ENCODE results near the gene CRB2. TPM values are rescaled to one million over a fixed set of nuclear protein-coding genes. Genes with fewer than 3 reads are reported as not detected.

The CRB2 gene
- total RNA-seq (2014; rRNA removed; shearing (Covaris generic); ENCODE audit: low replicate concordance) = not detected in 2 replicates

- no peak for DNase-seq (ENCODE audit: low read depth)
Observed at GRCh38 chr9:123355761-123356431, at the start of gene CRB2. TSS of gene CRB2 (plus strand) at chr9:123356197. CDS start at chr9:123356261, 64 bp downstream.

GRCh38 chr9:123309611-123310010 is 46.4 kb upstream of the CRB2 start:
- in situ Hi-C loops (cut with HindIII; ENCODE audit: low pct_unique_long_range_greater_than_20kb, low sequenced_read_pairs) = no loop called here
- DNase-seq (ENCODE audit: low read depth) = no peak

More at GRCh38 chr9:123355761-123356431, at the start of gene CRB2:
- in situ Hi-C loops (cut with HindIII; ENCODE audit: low pct_unique_long_range_greater_than_20kb, low sequenced_read_pairs) = loop anchor here (10.0 kb wide), 1 partner anchor 261 kb away; no protein-coding TSS in a partner anchor

DNA sequence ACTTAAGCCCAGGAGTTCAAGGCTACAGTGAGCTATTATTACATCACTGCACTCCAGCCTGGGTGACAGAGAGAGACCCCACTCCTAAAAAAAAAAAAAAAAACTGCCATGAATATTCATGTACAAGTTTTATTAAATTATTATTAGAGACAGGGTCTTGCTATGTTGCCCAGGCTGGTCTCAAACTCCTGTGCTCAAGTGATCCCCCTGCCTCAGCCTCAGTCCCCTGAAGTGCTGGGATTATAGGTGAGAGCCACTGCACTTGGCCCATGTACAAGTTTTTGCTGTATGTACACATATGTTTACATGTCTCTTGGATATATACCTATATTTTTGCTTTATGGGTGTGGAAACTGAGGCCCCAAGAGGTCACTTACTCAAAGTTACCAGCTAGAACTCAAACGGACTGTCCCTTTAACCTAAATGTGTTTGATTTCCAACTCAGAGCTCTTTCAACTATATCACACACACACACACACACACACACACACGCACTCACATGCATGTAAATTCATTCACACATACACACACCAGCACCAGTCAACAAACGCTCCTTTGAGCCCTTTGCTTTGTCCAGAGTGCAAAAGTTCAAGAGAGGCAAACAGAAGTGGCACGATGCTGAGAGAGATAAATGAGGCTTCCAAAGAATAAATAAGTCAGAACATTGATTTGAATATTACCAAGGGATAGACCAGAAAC is 45.3 kb upstream of the CRB2 start:
- no peak for DNase-seq (ENCODE audit: low read depth)
- in situ Hi-C loops (cut with HindIII; ENCODE audit: low pct_unique_long_range_greater_than_20kb, low sequenced_read_pairs) = no loop called here

- in situ Hi-C loops (cut with HindIII; ENCODE audit: low pct_unique_long_range_greater_than_20kb, low sequenced_read_pairs) = no loop called here
- no peak for DNase-seq (ENCODE audit: low read depth)
Observed at GRCh38 chr9:123311250-123311752, 44.7 kb upstream of the CRB2 start.

- in situ Hi-C loops (cut with HindIII; ENCODE audit: low pct_unique_long_range_greater_than_20kb, low sequenced_read_pairs) = no loop called here
- no peak for DNase-seq (ENCODE audit: low read depth)
Observed at GRCh38 chr9:123312306-123312877, 43.6 kb upstream of the CRB2 start.

GRCh38 chr9:123314617-123315016 is 41.4 kb upstream of the CRB2 start:
- in situ Hi-C loops (cut with HindIII; ENCODE audit: low pct_unique_long_range_greater_than_20kb, low sequenced_read_pairs) = no loop called here

DNA sequence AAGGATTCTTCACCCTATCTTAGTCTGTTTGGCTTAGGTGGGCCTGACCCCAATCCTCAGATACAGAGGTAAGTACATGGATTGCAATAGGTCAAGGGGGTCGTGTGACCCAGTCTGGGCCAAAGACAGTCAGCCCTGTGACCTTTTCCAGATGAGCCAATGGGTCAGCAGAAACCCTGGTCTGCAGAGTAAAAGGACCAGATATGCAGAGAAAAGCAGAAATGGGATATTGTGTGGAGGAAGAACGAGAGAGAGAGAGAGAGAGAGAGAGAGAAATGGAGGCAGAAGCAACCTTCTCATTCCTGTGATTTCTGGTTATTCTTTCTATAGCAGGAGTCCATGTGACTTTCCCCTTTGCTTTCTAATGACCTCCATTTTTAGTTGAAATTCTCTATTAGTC is 40.4 kb upstream of the CRB2 start:
- no peak for DNase-seq (ENCODE audit: low read depth)

More at GRCh38 chr9:123314617-123315016, 41.4 kb upstream of the CRB2 start:
- no peak for DNase-seq (ENCODE audit: low read depth)

DNA sequence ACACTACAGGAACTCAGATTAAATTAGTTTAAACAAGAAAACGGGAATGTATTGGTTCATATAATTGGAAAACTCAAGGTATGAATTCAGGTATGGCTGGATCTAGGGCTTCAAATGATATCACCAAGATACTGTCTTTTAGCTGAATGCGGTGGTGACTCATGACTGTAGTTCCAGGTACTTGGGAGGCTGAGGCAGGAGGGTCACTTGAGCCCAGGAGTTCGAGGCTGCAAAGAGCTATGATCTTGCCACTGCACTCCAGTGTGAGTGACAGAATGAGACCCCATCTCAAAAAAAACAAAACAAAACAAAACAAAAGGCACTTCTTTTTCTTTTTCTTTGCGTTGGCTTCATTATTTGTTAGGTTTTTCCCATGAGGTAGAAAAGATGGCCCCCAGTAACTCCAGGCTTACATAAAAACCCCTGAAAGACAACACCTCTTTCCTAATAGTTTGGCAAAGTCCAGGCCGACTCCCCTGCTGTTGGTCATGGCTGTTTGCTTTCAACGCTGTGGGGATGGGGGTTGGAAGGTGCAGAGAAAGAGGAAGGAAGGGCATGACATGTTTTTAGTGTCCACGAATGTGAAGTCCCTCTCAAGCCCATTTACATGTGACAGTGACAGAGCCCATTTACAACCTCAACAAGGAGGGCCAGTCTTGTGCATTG is 39.8 kb upstream of the CRB2 start:
- no peak for DNase-seq (ENCODE audit: low read depth)
- in situ Hi-C loops (cut with HindIII; ENCODE audit: low pct_unique_long_range_greater_than_20kb, low sequenced_read_pairs) = no loop called here

More for the DNA sequence above, 40.4 kb upstream of the CRB2 start:
- in situ Hi-C loops (cut with HindIII; ENCODE audit: low pct_unique_long_range_greater_than_20kb, low sequenced_read_pairs) = no loop called here

GRCh38 chr9:123318202-123318601 is 37.8 kb upstream of the CRB2 start:
- in situ Hi-C loops (cut with HindIII; ENCODE audit: low pct_unique_long_range_greater_than_20kb, low sequenced_read_pairs) = no loop called here
- DNase-seq (ENCODE audit: low read depth) = no peak

DNA sequence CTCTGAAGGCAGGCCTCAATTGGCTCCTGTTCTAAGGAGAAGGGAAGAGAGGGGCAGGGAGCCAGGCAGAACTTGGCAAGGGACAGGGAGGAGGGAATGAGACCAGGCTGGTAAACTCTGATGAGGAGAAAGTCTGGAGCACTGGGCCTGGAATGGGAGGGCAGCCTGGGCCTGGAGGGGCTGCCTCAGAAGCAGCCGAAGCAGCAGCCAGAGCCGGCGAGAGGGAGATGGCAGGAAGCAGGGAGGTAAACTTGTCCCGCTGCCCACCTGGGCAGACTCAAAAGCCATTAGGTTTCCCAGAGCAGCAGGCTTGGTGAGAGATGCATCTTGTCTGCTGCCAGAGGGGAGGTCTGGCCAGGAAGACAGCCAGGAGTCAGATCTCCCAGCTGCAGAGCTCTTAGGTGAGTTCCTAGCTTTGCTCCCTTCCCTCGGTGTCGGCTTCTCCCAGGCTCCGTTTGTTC is 37.0 kb upstream of the CRB2 start:
- no peak for DNase-seq (ENCODE audit: low read depth)
- in situ Hi-C loops (cut with HindIII; ENCODE audit: low pct_unique_long_range_greater_than_20kb, low sequenced_read_pairs) = no loop called here

- in situ Hi-C loops (cut with HindIII; ENCODE audit: low pct_unique_long_range_greater_than_20kb, low sequenced_read_pairs) = no loop called here
- DNase-seq (ENCODE audit: low read depth) = no peak
Observed at GRCh38 chr9:123319541-123320339, 36.3 kb upstream of the CRB2 start.

DNA sequence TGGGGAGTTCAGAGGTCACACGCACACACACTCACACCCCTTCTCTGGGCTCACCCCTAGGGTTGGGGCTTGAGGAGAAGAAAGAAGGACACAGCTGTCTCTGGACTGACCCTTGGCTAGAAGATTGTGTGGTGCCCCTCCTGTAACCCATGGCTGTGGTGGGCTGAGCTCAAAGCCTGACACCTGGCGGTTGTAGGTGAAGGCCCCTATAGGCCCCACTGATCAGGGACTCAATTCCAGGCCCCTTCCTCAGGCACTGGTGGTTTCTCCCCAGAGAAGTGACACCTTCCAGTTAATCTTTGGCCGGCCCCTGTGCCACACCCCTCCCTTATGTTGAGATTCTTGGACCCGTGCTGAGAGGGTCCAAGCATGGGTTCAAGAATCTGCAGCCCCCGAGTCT is 35.2 kb upstream of the CRB2 start:
- DNase-seq (ENCODE audit: low read depth) = no peak
- in situ Hi-C loops (cut with HindIII; ENCODE audit: low pct_unique_long_range_greater_than_20kb, low sequenced_read_pairs) = no loop called here

GRCh38 chr9:123321616-123322272 is 34.3 kb upstream of the CRB2 start:
- in situ Hi-C loops (cut with HindIII; ENCODE audit: low pct_unique_long_range_greater_than_20kb, low sequenced_read_pairs) = no loop called here
- no peak for DNase-seq (ENCODE audit: low read depth)

DNA sequence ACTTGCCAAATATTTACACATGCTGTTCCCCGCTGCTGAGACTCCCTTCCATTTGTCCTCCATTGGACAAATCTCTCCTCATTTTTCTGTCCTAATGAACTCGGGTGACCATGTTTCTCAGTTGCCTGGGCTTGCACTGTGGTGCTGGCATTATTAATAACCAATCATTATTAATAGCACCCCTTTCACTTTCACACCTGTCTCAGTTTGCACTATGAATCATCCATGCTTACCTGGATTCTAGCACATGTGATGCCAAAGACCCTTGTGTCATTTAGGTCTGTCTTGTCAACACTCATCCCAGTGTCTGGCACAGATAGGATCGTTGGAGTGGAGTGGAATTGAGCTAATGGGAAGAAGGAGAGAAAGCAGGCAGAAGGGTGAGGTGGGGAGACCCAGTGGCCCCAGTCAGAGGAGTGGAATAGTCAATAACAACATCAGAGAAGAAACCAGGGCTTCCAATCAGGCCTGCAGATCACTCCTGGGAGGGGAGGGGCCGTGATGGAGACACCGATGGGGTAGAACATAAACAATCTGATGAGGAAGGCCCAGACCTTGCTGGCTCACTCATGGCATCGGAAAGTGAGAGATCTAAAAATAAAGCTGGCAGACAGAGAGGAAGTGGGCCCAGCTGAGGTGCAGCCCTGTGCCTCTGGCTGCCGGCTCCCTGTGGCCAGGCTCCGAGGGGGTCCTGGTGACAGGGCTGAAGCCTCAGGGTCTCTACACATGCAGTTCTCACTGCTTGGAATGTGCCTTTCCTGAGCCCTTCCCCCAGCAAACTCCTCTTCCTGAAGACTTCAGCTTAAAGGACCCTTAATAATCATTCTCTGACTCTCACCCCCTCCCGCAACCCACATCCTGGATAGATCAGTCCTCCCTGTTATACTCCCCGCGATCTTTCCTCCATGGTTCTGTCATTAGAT is 33.5 kb upstream of the CRB2 start:
- DNase-seq (ENCODE audit: low read depth) = no peak
- in situ Hi-C loops (cut with HindIII; ENCODE audit: low pct_unique_long_range_greater_than_20kb, low sequenced_read_pairs) = no loop called here

DNA sequence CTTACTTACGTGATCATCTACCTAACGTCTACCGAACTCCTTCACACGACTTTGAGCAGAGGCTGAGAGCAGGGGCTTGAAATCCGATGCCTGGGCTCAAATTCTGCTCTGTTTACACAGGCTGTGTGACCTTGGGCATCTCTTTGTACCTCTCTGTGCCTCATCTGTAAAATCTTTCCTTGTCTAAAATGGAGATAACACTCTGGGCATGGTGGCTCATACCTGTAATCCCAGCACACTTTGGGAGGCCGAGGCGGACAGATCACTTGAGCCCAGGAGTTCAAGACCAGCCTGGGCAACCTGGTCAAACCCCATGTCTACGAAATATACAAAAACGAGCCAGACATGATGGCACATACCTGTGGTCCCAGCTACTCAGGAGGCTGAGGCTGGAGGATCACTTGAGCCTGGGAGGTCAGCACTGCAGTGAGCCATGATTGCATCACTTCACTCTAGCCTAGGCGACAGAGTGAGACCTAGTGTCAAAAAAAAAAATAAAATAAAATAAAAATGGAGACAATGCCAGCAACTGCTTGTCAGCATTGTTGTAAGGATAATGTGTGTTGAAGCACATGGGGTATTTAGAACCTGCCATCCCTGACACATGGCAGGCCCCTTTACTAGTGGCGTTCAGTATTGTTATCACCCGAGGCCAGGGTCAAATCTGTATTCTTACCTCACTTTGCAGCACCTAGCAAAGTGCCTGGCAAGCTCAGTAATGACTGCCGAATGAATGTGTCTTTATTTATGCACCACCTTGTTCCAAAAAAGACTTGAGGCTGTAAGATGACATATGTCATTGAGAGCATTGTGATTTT is 32.6 kb upstream of the CRB2 start:
- no peak for DNase-seq (ENCODE audit: low read depth)
- in situ Hi-C loops (cut with HindIII; ENCODE audit: low pct_unique_long_range_greater_than_20kb, low sequenced_read_pairs) = no loop called here

GRCh38 chr9:123324767-123325183 is 31.2 kb upstream of the CRB2 start:
- DNase-seq (ENCODE audit: low read depth) = no peak
- in situ Hi-C loops (cut with HindIII; ENCODE audit: low pct_unique_long_range_greater_than_20kb, low sequenced_read_pairs) = no loop called here
